NCI-H460 (cell line): Measurements from ENCODE around the gene HYDIN. TPM values are rescaled to one million over a fixed set of nuclear protein-coding genes. Genes with fewer than 3 reads are reported as not detected.
A peak's percentile ranks its signal among the peaks of the same experiment; 100 is the strongest.

Experiments
- DNase-seq: peaks from one replicate; pipeline ENCODE4 v3.0.0-alpha.2; 2016; ENCODE audit warnings: low read depth; ENCODE audit errors: extremely low read depth
- polyA plus RNA-seq: library from polyadenylated mRNA; depleted of rRNA; stranded (reverse); fragments of >200 nt; gene quantifications from 2 replicates; pipeline ENCODE4 v1.2.3, GENCODE V29; 2014; cell fraction: nucleus; rRNA removed
- total RNA-seq: library from RNA; depleted of rRNA; stranded (reverse); fragments of >200 nt; shearing (Covaris generic); gene quantifications from 2 replicates; pipeline ENCODE4 v1.2.3, GENCODE V29; 2014; rRNA removed

The HYDIN gene
- 0.46 and 0.62 TPM in 2 replicates for total RNA-seq
- 0.26 and 0.75 TPM in 2 replicates for polyA plus RNA-seq

DNA sequence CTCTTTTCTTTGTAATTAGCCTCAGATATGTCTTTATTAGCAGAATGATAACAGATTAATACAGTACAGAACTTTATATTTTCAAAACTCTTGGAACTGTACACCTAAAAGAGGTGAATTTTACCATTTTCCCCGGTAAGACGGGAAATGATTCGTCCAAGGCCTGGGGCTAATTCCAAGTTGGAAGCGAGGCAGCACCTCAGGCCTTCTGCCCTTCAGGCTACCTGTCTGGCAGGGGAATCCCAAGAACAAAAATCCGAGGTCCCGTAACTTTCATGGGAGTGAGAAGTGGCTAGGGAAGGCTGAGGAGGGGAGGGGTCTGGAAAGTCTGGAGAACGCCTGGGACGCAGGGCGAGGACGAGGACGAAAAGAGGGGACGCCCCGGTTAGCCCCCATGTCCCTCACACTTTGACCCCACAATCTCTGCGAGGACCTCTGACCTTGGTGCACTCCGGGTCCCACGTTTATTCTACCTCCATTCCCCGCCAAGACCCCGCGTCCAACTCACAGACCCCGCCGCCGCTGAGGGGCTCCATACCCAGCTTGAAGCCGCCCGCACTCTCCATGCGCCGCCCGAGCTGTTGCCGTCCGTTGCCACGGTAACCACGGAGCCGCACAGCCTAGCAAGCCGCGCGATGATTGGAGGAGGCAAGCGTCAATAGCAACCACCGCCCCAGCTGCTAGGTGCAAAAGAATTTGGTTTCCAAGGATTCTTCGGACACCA is at the start of gene HYDIN:
TSS of gene HYDIN (minus strand) at position 601 of the 724 bp plus-strand sequence. CDS start 43,827 bp downstream, outside the sequence.
- peak; percentile 30 for DNase-seq

DNA sequence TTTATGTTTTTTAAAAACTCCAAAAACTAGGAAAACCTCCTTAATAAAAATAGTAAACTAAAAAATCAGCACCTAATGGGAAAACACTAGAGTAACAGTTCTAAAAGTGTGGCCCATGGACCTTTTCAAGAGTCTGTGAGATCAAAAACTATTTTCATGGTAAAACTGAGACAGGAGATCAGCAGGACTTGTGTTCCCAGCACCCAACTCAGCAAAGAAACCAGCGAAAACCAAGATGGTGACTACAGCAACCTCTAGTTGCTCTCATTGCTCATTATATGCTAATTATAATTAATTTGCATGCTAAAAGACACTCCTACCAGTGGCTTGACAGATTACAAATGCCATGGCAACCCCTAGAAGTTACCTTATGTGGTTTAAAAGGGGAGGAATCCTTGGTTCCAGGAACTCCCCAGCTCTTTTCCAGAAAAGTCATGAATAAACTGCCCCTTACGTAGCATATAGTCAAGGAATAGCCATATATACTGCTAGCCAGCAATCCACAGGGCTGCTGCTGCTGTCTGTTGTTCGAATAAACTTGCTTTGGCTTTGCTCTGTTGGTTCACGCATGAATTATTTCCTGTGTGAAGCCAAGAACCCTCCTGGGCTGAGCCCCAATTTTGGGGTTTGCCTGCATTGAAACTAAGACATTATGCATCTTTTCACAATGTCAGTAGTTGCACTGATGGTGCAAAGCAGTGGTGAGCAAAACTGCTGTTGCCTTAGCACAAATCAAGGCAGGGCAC is 46.2 kb upstream of the HYDIN start:
- no peak for DNase-seq

DNA sequence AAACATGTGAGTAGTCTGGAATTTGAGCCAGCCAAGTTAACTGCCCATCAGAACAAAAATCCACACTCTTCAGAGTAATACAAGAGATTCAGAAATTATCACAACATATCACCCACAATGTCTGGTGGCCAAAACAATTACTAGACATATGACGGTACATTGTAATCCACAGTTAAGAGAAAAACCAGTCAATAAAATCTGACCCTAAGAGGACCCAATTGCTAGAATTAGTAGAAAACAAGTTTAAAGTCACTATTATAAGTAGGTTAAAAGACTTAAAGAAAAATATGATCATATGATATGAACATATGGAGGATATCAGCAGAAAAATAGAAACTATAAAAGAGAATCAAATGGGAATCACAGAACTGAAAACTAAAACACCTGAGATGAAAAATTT is 42.9 kb upstream of the HYDIN start:
- DNase-seq, result no peak

DNA sequence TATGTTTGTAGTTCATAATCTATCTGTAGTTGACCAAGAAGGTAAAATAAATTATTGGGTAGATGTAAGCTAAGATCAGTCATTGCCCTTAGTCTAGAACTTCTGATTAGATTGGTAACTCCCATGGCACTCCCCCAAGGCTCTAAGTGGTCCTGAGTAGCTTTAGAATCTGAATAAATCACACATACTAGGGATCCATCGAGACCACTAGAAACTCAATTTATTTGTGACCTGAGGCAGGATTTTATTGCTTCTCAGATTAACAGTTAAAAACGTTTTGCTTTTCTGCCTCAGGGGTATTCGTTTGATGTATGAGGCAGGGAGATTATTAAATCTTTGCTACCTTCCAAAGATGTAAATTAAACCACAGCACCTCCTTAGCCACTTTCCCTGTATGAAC is 33.8 kb upstream of the HYDIN start:
- no peak for DNase-seq

GRCh38 chr16:71263582-71263981 is 33.1 kb upstream of the HYDIN start:
- no peak for DNase-seq

DNA sequence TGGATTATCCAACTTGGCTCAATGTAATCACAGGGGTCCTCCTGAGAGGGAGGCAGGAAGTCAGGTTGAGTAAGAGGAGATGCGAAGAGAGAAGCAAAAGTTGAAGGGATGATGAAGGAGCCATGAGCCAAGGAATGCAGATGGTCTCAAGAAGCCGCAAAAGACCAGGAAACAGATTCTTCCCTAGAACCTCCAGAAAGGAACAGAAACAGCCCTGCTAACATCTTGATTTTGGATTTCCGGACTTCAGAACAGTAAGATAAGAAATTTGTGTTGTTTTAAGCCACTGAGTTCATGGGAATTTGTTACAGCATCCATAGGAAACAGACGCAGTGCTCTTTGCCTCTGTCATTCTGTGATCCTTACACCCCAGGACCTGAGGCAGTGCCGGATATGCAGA is 31.9 kb upstream of the HYDIN start:
- DNase-seq, result no peak

GRCh38 chr16:71260995-71261394 is 30.5 kb upstream of the HYDIN start:
- DNase-seq, result no peak

DNA sequence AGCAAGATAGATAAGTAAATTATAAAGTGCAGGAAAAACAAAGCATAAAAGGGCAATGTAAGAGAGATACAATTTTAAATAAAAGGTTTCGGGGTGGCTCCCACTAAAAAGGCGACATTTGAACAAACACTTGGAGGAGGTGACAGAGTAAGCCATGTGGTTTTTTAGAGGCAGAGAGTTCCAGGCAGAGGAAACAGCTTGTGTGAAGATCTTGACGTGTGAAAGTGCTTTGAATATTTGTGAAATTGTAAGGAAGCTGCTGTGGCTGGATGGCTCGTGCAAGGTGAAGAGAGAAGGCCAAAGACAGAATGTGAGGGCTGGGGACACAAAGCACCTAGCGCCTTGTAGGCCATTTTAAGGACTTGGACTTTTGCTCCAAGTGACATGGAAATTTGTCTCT is 28.6 kb upstream of the HYDIN start:
- no peak for DNase-seq

GRCh38 chr16:71258372-71258771 is 27.9 kb upstream of the HYDIN start:
- DNase-seq, result no peak

- DNase-seq, result no peak
Measured at GRCh38 chr16:71257768-71258167, 27.2 kb upstream of the HYDIN start.

GRCh38 chr16:71255721-71256120 is 25.2 kb upstream of the HYDIN start:
- no peak for DNase-seq

DNA sequence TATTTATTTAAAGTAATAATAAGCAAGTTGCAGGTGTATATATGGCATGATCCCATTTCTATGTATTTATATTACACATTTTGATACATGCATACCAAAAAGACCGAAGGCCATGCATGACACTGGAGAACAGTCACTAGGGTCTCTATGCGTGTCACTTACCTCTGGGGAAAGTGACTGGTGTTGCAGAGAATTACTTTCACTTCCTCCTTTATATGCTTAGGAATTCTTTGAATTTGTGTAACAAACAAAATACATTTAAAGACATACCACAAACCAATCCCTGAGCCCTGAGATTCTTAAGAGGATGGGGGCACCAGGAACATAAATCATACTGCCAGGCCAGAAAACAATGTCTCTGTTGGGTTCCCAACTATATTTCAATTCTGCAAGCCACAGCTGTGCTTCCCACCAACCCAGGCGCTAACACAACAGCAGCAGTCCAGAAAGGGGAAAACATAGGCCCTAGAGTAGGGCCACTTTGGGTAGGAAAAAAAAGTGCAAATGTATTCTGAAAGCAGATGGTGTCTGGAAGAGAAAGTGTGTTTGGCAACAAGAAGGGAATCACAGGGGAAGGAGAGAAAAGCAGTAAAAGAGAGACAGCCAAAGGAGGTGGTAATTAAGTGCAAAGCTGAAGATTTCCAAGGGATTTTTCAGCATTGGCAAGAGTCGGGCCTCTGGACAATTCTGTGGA is 24.5 kb upstream of the HYDIN start:
- DNase-seq, result no peak

DNA sequence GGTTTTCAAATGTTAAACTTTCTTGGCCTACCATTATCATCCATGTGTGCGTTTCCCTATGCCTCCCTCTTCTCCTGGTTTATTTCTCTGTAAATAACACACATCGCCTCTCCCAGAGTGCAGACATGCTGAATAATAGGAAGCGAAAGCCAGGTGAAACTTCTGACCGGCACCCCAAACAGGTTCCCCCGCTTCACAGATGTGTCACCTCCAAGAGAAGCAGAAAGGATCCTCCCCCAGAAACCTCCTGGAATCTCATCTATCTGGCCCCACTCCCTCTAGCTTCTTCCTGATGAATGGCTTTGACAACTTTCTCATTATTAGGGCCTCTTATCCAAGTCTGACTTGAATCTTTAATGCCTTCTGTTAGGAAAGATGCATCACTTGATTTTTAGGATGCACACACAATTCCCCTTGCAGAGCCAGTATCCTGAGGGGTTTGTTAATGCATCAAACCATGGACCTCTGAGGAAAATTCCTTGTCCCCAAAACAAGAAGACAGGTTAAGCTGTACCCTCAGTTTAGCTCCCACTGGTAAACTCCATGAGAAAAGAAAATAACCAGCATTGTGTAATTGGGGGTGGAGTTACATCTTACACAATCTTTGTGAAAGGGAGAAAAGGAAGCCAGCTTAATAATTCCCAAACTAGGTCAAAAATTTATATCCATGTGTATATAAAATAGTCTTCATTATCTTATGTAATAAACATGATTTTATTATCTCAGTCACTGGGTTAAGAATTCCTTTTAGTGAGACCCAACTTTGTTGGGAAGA is 20.1 kb upstream of the HYDIN start:
- no peak for DNase-seq

DNA sequence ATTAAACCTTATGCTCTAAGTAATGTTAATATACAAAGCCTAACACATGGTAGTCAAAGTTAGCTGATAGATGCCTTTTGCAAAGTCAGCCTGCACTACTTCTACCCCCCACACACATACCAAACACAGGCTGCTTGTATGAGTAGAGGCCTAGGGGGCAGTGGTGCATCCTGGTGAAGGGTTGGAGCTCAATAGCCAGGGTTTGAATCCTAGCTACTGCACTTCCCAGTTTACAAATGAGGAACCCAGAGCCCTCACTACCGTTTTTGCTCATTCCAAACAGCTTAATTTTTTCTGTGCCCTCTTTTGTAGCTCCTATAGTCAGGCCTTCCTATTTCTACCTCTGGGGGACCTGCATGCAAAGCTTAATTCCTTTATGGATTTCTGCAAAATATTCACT is 18.9 kb upstream of the HYDIN start:
- no peak for DNase-seq

DNA sequence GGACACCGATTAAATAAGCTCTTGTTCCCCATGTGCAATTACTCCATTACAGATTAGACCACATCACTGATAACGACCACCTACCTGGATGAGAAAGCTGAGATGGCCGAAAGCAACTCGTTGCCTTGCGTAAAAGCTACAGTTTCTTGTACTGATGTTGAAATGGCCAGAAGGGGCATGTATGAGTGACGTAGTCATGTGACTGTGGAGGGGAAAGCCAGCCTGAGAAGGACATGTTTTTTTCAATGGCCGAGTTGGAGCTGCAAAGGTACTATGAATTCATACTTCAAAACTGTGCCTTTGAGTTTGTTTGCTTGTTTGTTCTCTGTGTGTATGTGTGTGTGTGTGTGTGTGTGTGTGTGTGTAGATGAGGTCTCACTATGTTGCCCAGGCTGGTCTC is 17.0 kb upstream of the HYDIN start:
- DNase-seq, result no peak

GRCh38 chr16:71246309-71246708 is 15.8 kb upstream of the HYDIN start:
- no peak for DNase-seq

GRCh38 chr16:71244521-71244920 is 14.0 kb upstream of the HYDIN start:
- no peak for DNase-seq

DNA sequence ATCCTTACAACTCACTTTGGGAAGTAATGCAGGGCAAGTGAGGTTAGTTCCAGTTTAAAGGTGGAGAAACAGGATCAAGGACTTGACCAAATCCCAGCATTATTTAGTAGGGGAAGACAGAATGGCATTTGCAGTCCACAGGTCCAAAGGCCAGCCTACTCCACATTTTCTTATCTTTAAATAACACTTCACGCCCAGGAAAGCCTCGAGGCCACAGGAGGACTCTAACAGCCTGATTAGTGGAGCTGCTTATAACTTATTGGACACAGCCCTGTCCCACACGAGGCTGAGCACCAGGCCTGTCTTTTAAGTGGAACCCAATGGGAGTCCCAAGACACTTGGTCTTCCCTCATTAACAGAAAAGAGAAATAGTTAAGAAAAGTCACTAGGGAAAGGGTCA is 12.1 kb upstream of the HYDIN start:
- no peak for DNase-seq

GRCh38 chr16:71242036-71242435 is 11.5 kb upstream of the HYDIN start:
- no peak for DNase-seq

DNA sequence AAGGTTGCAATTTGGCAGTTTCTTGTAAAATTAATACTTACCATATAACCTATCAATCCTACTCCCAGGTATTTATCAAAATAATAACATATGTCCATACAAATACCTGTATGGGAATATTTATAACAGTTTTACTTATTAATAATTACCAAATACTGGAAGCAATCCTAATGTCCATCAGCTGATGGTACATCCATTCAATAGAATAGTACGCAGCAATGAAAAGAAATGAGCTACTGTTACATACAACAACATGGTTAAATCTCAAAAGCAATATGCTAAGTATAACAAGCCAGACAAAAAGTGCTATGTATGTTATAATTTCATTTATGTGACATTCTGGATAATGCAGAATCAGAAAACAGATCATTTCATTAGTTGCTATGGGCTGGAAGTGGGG is 1.2 kb downstream of the HYDIN start:
- DNase-seq, result no peak
